ENCODE measurements around the gene TERF2IP. TPM values are rescaled to one million over a fixed set of nuclear protein-coding genes. Genes with fewer than 3 reads are reported as not detected.

The TERF2IP gene
- total and polyA plus RNA-seq, 2 donors from 2014 or later: 58.0 to 72.8 TPM

DNA sequence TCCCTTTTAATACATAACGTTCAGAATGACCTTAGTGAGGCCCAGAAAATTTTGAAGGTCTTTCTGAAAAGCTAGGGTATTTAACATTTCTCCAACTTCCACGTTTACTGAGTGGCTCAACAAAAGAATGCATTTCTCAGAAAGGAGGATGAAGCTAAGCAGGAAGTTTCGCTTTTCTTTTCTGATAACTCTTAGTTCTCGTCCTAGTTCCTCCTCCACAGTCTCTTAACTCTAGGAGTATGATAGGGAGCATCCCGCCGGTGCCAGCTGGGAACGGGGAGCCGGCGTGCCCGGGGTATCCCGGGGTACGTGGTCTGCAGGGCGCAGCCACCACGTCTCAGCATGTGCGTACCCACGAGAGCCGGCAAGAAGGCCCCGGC lies 471 bp upstream of the TERF2IP start:
- intact Hi-C loops (cut with DNase I): no loop called here

DNA sequence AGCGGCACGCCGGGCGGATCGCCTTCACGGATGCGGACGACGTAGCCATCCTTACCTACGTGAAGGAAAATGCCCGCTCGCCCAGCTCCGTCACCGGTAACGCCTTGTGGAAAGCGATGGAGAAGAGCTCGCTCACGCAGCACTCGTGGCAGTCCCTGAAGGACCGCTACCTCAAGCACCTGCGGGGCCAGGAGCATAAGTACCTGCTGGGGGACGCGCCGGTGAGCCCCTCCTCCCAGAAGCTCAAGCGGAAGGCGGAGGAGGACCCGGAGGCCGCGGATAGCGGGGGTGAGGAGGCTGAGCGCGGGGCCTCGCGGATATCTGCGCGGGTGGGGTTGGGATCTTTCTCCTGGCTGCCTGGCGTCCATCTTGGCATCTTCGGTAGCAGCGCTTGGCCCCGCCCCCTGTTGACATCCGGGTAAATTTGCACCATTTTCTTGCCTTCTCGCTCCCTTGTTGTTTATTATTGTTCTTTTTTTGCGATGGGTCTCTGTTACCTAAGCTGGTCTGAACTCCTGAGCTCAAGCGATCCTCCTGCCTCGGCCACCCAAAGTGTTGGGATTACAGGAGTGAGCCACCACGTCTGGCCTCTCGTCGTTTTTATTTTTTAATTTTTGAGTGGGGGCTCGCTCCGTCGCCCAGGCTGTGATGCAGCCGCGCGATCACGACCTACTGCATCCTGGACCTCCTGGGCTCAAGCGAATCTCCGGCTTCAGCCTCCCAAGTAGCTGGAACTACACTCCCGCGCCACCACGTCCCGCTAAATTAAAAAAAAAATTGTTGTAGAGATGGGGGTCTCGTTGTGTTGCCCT lies 898 bp downstream of the TERF2IP start:
- Histone ChIP-seq H3K4me1 (ENCODE audit: control insufficient read depth in 2 of 3, insufficient read depth in 2 of 3, low read depth in 1 of 3, low read length in 3 of 3) (peaks cover 3 to 24% (median 8%) of the 10 kb centered on the region in 3 donors), H3K27ac (ENCODE audit: low read depth in 2 of 2, low read length in 2 of 2) (peak overlapping the region; percentile 95 to 98), H3K9me3 (ENCODE audit: control insufficient read depth in 2 of 3, insufficient read depth in 1 of 3, low read length in 3 of 3) (no peaks in the 10 kb centered on the region), H3K9ac (ENCODE audit: low read length in 3 of 3) (peak overlapping the region; percentile 96 to 99 (median 98)), H3K27me3 (ENCODE audit: control insufficient read depth, insufficient read depth, low read length) (no peaks in the 10 kb centered on the region), H3K4me3 (ENCODE audit: low read length in 3 of 3) (peak overlapping the region; percentile 77 to 97 (median 96)), H3K36me3 (ENCODE audit: control insufficient read depth in 2 of 3, insufficient read depth in 3 of 3, low read length in 3 of 3) (peaks cover 5 to 7% (median 5%) of the 10 kb centered on the region in 3 donors)
- intact Hi-C loops (cut with DNase I): no loop called here
- TF ChIP-seq, protein P1, sequence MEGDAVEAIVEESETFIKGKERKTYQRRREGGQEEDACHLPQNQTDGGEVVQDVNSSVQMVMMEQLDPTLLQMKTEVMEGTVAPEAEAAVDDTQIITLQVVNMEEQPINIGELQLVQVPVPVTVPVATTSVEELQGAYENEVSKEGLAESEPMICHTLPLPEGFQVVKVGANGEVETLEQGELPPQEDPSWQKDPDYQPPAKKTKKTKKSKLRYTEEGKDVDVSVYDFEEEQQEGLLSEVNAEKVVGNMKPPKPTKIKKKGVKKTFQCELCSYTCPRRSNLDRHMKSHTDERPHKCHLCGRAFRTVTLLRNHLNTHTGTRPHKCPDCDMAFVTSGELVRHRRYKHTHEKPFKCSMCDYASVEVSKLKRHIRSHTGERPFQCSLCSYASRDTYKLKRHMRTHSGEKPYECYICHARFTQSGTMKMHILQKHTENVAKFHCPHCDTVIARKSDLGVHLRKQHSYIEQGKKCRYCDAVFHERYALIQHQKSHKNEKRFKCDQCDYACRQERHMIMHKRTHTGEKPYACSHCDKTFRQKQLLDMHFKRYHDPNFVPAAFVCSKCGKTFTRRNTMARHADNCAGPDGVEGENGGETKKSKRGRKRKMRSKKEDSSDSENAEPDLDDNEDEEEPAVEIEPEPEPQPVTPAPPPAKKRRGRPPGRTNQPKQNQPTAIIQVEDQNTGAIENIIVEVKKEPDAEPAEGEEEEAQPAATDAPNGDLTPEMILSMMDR (IDR thresholded peaks at IDR 0.05; ENCODE audit: borderline replicate concordance, extremely low read depth, insufficient read depth): no peak
- peak; percentile 89 to 95 (median 93) for DNase-seq
- no peak for FAIRE-seq

More for the DNA sequence above, 471 bp upstream of the TERF2IP start:
- Histone ChIP-seq H3K27ac (ENCODE audit: low read depth in 2 of 2, low read length in 2 of 2) (peak overlapping the region; percentile 95 to 98), H3K4me3 (ENCODE audit: low read length in 3 of 3) (peak overlapping the region; percentile 77 to 97 (median 96)), H3K9me3 (ENCODE audit: control insufficient read depth in 2 of 3, insufficient read depth in 1 of 3, low read length in 3 of 3) (no peaks in the 10 kb centered on the region), H3K36me3 (ENCODE audit: control insufficient read depth in 2 of 3, insufficient read depth in 3 of 3, low read length in 3 of 3) (peaks cover 5 to 7% (median 5%) of the 10 kb centered on the region in 3 donors), H3K27me3 (ENCODE audit: control insufficient read depth, insufficient read depth, low read length) (no peaks in the 10 kb centered on the region), H3K9ac (ENCODE audit: low read length in 3 of 3) (peak overlapping the region; percentile 42 to 93 (median 81)), H3K4me1 (ENCODE audit: control insufficient read depth in 2 of 3, insufficient read depth in 2 of 3, low read depth in 1 of 3, low read length in 3 of 3) (peaks cover 3 to 19% (median 8%) of the 10 kb centered on the region in 3 donors)
- no peak for DNase-seq
- TF ChIP-seq, protein P1 (IDR thresholded peaks at IDR 0.05; ENCODE audit: borderline replicate concordance, extremely low read depth, insufficient read depth): no peak
- FAIRE-seq: no peak

DNA sequence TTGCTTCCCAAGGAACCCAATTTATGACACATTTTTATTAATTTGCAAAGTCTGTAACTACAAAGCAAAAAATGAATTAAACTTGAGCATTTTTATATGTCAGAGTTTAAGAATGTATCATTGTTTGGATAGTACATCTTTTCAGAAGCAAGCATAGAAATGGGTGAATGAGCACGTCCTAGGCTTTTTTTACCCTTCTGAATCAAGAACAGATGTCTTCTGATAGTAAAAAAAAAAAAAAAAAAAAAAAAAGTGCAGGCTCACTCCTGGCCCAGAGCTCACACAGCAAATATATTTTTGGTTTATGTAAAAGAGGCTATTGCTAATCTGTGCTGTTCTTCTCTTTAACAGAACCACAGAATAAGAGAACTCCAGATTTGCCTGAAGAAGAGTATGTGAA lies 6.3 kb downstream of the TERF2IP start:
- Histone ChIP-seq H3K9me3 (ENCODE audit: control insufficient read depth in 2 of 3, insufficient read depth in 1 of 3, low read length in 3 of 3) (no peaks in the 10 kb centered on the region), H3K36me3 (ENCODE audit: control insufficient read depth in 2 of 3, insufficient read depth in 3 of 3, low read length in 3 of 3) (peaks cover 14 to 33% (median 20%) of the 10 kb centered on the region in 3 donors), H3K27ac (ENCODE audit: low read depth in 2 of 2, low read length in 2 of 2) (no peak overlapping the region), H3K4me1 (ENCODE audit: control insufficient read depth in 2 of 3, insufficient read depth in 2 of 3, low read depth in 1 of 3, low read length in 3 of 3) (peaks cover 0 to 13% (median 3%) of the 10 kb centered on the region in 3 donors), H3K9ac (ENCODE audit: low read length in 3 of 3) (no peak overlapping the region), H3K4me3 (ENCODE audit: low read length in 3 of 3) (no peak overlapping the region), H3K27me3 (ENCODE audit: control insufficient read depth, insufficient read depth, low read length) (no peaks in the 10 kb centered on the region)
- FAIRE-seq (no peak), DNase-seq (no peak)
- TF ChIP-seq, protein P1 (IDR thresholded peaks at IDR 0.05; ENCODE audit: borderline replicate concordance, extremely low read depth, insufficient read depth): no peak
- intact Hi-C loops (cut with DNase I): loop anchor here (10.0 kb wide), 1 partner anchor 111 kb away; no protein-coding TSS in a partner anchor

Measured in kidney (tissue), 14 donors.